Sigmoid colon (tissue), 4 donors: ENCODE results near the gene FKBP15.

ENCODE experiments used
- CTCF ChIP-seq, 4 experiments: fragments of 450-650 bp in 3 of 4; fragments of 200-600 bp in 1 of 4; IDR thresholded peaks; one replicate each; pipeline ENCODE4 v1.5.1; 2016 to 2019; ENCODE audit warnings: antibody characterized with exemption in 4 of 4, mild to moderate bottlenecking in 3 of 4, moderate library complexity in 2 of 4
- EP300 ChIP-seq, 4 donors: sonication (generic); formaldehyde crosslinking; IDR thresholded peaks; one replicate each; pipeline ENCODE4 v1.6.1; 2017; ENCODE audit warnings: antibody characterized with exemption in 4 of 4
- POLR2A ChIP-seq, 2 donors: fragments of 450-650 bp; IDR thresholded peaks; one replicate each; pipeline ENCODE4 v1.6.1; 2016; ENCODE audit warnings: antibody characterized with exemption in 2 of 2, mild to moderate bottlenecking in 2 of 2, moderate library complexity in 2 of 2
- POLR2AphosphoS5 ChIP-seq, 4 donors: sonication (generic); formaldehyde crosslinking; IDR thresholded peaks; one replicate each; pipeline ENCODE4 v1.6.1; 2017; ENCODE audit warnings: antibody characterized with exemption in 4 of 4

- TF ChIP-seq POLR2AphosphoS5 (IDR thresholded peaks at IDR 0.05) (no peak), CTCF (IDR thresholded peaks at IDR 0.05) (no peak), POLR2A (IDR thresholded peaks at IDR 0.05) (no peak), EP300 (IDR thresholded peaks at IDR 0.05) (no peak)
Measured at GRCh38 chr9:113254991-113255390, 33.9 kb upstream of the FKBP15 start.
